Ectodermal cell (in vitro differentiated cells): ENCODE data around the gene SMAP1.
"Not testable (repeated sequence)": the region's sequence is repeated elsewhere in the genome, so short reads cannot be mapped to it uniquely, and the experiment has no call there.

Experiments
- H3K27ac ChIP-seq: 2 replicates; pipeline ENCODE4 v1.7.0; 2013; ENCODE audit warnings: mild to moderate bottlenecking, low read depth, low read length; ENCODE audit not compliant: insufficient read depth, poor library complexity, severe bottlenecking
- H3K27me3 ChIP-seq: 2 replicates; pipeline ENCODE4 v1.7.0; 2013; ENCODE audit warnings: mild to moderate bottlenecking, low read length; ENCODE audit not compliant: insufficient read depth, control insufficient read depth, poor library complexity, severe bottlenecking
- H3K36me3 ChIP-seq: one replicate; pipeline ENCODE4 v1.7.0; 2013; ENCODE audit warnings: low read length; ENCODE audit not compliant: control insufficient read depth, insufficient read depth
- H3K4me1 ChIP-seq: one replicate; pipeline ENCODE4 v1.7.0; 2013; ENCODE audit warnings: low read length; ENCODE audit not compliant: control insufficient read depth, insufficient read depth
- H3K4me3 ChIP-seq: 2 replicates; pipeline ENCODE4 v1.7.0; 2013; ENCODE audit warnings: low read depth, low read length, control low read depth; ENCODE audit not compliant: insufficient read depth
- H3K9me3 ChIP-seq: 2 replicates; pipeline ENCODE4 v1.7.0; 2013; ENCODE audit warnings: mild to moderate bottlenecking, low read length, moderate library complexity; ENCODE audit not compliant: control insufficient read depth
- WGBS, 2 experiments: methylation state at CpG; one replicate each; pipeline ENCODE4 v1.1.7; 2013; ENCODE audit warnings: missing lambda C conversion rate in 2 of 2; 5-methylcytosine and 5-hydroxymethylcytosine counted together

Gene SMAP1

GRCh38 chr6:70735513-70735912, 67.8 kb downstream of the SMAP1 start:
- Histone ChIP-seq H3K9me3 (no peaks in the 10 kb centered on the region), H3K27me3 (no peaks in the 10 kb centered on the region), H3K4me3 (no peak overlapping the region), H3K4me1 (no peaks in the 10 kb centered on the region), H3K27ac (no peak overlapping the region), H3K36me3 (no peaks in the 10 kb centered on the region)
- WGBS, 2 experiments, result 93 to 94% methylated on average over 6 of the region's 6 CpGs

GRCh38 chr6:70738028-70738427, 70.3 kb downstream of the SMAP1 start:
- Histone ChIP-seq H3K4me3 (no peak overlapping the region), H3K4me1 (no peaks in the 10 kb centered on the region), H3K9me3 (no peaks in the 10 kb centered on the region), H3K27ac (no peak overlapping the region), H3K36me3 (no peaks in the 10 kb centered on the region), H3K27me3 (no peaks in the 10 kb centered on the region)
- 90 to 93% methylated on average over 2 of the region's 2 CpGs for WGBS, 2 experiments

- H3K27me3 ChIP-seq, result no peaks in the 10 kb centered on the region
- no peaks in the 10 kb centered on the region for H3K4me1 ChIP-seq
- no peaks in the 10 kb centered on the region for H3K36me3 ChIP-seq
- H3K9me3 ChIP-seq, result no peaks in the 10 kb centered on the region
- H3K27ac ChIP-seq, result no peak overlapping the region
- no peak overlapping the region for H3K4me3 ChIP-seq
- WGBS, 2 experiments, result no CpG with 5 or more reads among the region's 2 CpGs
Observed at GRCh38 chr6:70739534-70739933, 71.9 kb downstream of the SMAP1 start.

- H3K4me1 ChIP-seq, H3K9me3 ChIP-seq, H3K27ac ChIP-seq, H3K27me3 ChIP-seq, H3K4me3 ChIP-seq, H3K36me3 ChIP-seq: not testable (repeated sequence)
- 89 to 94% methylated on average over 2 of the region's 2 CpGs for WGBS, 2 experiments
Observed at GRCh38 chr6:70740746-70741145, 73.1 kb downstream of the SMAP1 start.

GRCh38 chr6:70742462-70742861, 74.8 kb downstream of the SMAP1 start:
- not testable (repeated sequence) for H3K4me1 ChIP-seq, H3K27me3 ChIP-seq
- WGBS, 2 experiments, result 93 to 94% methylated on average over 3 of the region's 3 CpGs

GRCh38 chr6:70753870-70754380, 86.2 kb downstream of the SMAP1 start:
- WGBS, 2 experiments, result 93 to 100% methylated on average over 1 of the region's 1 CpG
- Histone ChIP-seq H3K9me3 (no peaks in the 10 kb centered on the region), H3K4me1 (no peaks in the 10 kb centered on the region), H3K4me3 (no peak overlapping the region), H3K27ac (no peak overlapping the region), H3K36me3 (no peaks in the 10 kb centered on the region), H3K27me3 (no peaks in the 10 kb centered on the region)

More at GRCh38 chr6:70742462-70742861, 74.8 kb downstream of the SMAP1 start:
- not testable (repeated sequence) for H3K36me3 ChIP-seq, H3K9me3 ChIP-seq, H3K4me3 ChIP-seq, H3K27ac ChIP-seq

GRCh38 chr6:70758883-70759282, 91.2 kb downstream of the SMAP1 start:
- H3K27ac ChIP-seq, result no peak overlapping the region
- no peaks in the 10 kb centered on the region for H3K36me3 ChIP-seq
- no peaks in the 10 kb centered on the region for H3K27me3 ChIP-seq
- 24 to 38% methylated on average over 1 of the region's 1 CpG for WGBS, 2 experiments
- H3K9me3 ChIP-seq, result no peaks in the 10 kb centered on the region
- no peaks in the 10 kb centered on the region for H3K4me1 ChIP-seq
- H3K4me3 ChIP-seq, result no peak overlapping the region

GRCh38 chr6:70763754-70764510, 96.2 kb downstream of the SMAP1 start:
- no peaks in the 10 kb centered on the region for H3K9me3 ChIP-seq
- 90 to 93% methylated on average over 4 of the region's 4 CpGs for WGBS, 2 experiments
- H3K36me3 ChIP-seq, result no peaks in the 10 kb centered on the region
- no peaks in the 10 kb centered on the region for H3K4me1 ChIP-seq
- no peaks in the 10 kb centered on the region for H3K27me3 ChIP-seq
- H3K27ac ChIP-seq, result no peak overlapping the region
- no peak overlapping the region for H3K4me3 ChIP-seq

GRCh38 chr6:70764706-70765105, 97.0 kb downstream of the SMAP1 start:
- H3K36me3 ChIP-seq, result no peaks in the 10 kb centered on the region
- WGBS, 2 experiments, result 95 to 98% methylated on average over 4 of the region's 4 CpGs
- H3K27me3 ChIP-seq, result no peaks in the 10 kb centered on the region
- H3K9me3 ChIP-seq, result no peaks in the 10 kb centered on the region
- no peaks in the 10 kb centered on the region for H3K4me1 ChIP-seq
- H3K4me3 ChIP-seq, result no peak overlapping the region
- H3K27ac ChIP-seq, result no peak overlapping the region

GRCh38 chr6:70771351-70771750, 103.7 kb downstream of the SMAP1 start:
- WGBS, 2 experiments, result 93 to 95% methylated on average over 19 of the region's 19 CpGs
- not testable (repeated sequence) for H3K4me3 ChIP-seq, H3K4me1 ChIP-seq, H3K27me3 ChIP-seq, H3K9me3 ChIP-seq, H3K27ac ChIP-seq, H3K36me3 ChIP-seq
